Lung (tissue), 12 donors: ENCODE data around the gene LCE1E. TPM values are rescaled to one million over a fixed set of nuclear protein-coding genes. Genes with fewer than 3 reads are reported as not detected.

ENCODE experiments used
- ATAC-seq: fragments of 200-7000 bp; cut with Tn5 transposase; one replicate; pipeline ENCODE4 v1.9.1; 2020; ENCODE audit warnings: moderate number of reproducible peaks; ENCODE audit not compliant: insufficient read depth, low FRiP score
- DNase-seq, 3 donors: peaks; one replicate each; pipeline ENCODE4 v3.0.0-alpha.2; 2013 to 2017
- H3K27ac ChIP-seq, 2 donors: one replicate each; pipeline ENCODE4 v1.5.1; 2013; ENCODE audit warnings: mild to moderate bottlenecking in 2 of 2, moderate library complexity in 2 of 2, control low read depth in 1 of 2, inconsistent platforms in 1 of 2, low read depth in 1 of 2, low read length in 1 of 2
- H3K27me3 ChIP-seq, 3 donors: one replicate each; pipeline ENCODE4 v1.5.1; 2013; ENCODE audit warnings: low read length in 2 of 3; ENCODE audit not compliant: control insufficient read depth in 3 of 3, insufficient read depth in 3 of 3
- H3K36me3 ChIP-seq, 4 donors: one replicate each; pipeline ENCODE4 v1.5.1; 2013; ENCODE audit warnings: low read length in 4 of 4, mild to moderate bottlenecking in 1 of 4, moderate library complexity in 1 of 4; ENCODE audit not compliant: control insufficient read depth in 4 of 4, insufficient read depth in 4 of 4
- H3K4me1 ChIP-seq, 5 donors: one replicate each; pipeline ENCODE4 v1.5.1; 2013; ENCODE audit warnings: low read length in 5 of 5, mild to moderate bottlenecking in 2 of 5, moderate library complexity in 1 of 5; ENCODE audit not compliant: control insufficient read depth in 5 of 5, insufficient read depth in 5 of 5
- H3K4me3 ChIP-seq: one replicate; pipeline ENCODE4 v1.5.1; 2013; ENCODE audit warnings: mild to moderate bottlenecking, control low read depth, moderate library complexity
- H3K9ac ChIP-seq, 2 donors: one replicate each; pipeline ENCODE4 v1.5.1; 2013; ENCODE audit warnings: low read length in 2 of 2, control low read depth in 1 of 2; ENCODE audit not compliant: insufficient read depth in 1 of 2
- H3K9me3 ChIP-seq, 4 donors: one replicate each; pipeline ENCODE4 v1.5.1; 2013; ENCODE audit warnings: low read length in 3 of 4, mild to moderate bottlenecking in 1 of 4, moderate library complexity in 1 of 4; ENCODE audit not compliant: control insufficient read depth in 4 of 4, insufficient read depth in 3 of 4
- CTCF ChIP-seq: IDR thresholded peaks from 2 replicates; pipeline ENCODE4 v1.5.1; 2012; ENCODE audit warnings: mild to moderate bottlenecking; ENCODE audit errors: control extremely low read depth, extremely low read depth
- WGBS, 2 donors: extraction: QIAGEN DNeasy Blood & Tissue Kit; methylation state at CpG; one replicate each; pipeline ENCODE4 v1.1.7; 2013; 5-methylcytosine and 5-hydroxymethylcytosine counted together
- polyA plus RNA-seq, 2 donors: library from polyadenylated mRNA; stranded (reverse); fragments of 200-250 nt; gene quantifications; one replicate each; pipeline ENCODE4 v1.2.1, GENCODE V29; 2013
- total RNA-seq, 2 donors: library from RNA; depleted of rRNA in 1 of 2; stranded (reverse); fragments of >200 nt in 1 of 2; gene quantifications; one replicate each; pipeline ENCODE4 v1.2.1, GENCODE V29; 2014 to 2021
- donor health status: control.
- donor health status: control.
- donor health status: Bipolar disorder and iron deficiency.
- donor health status: healthy.
- donor health status: DM: yes; HTN: yes; CAD: no.

LCE1E gene
- total and polyA plus RNA-seq, 4 donors: not detected

DNA sequence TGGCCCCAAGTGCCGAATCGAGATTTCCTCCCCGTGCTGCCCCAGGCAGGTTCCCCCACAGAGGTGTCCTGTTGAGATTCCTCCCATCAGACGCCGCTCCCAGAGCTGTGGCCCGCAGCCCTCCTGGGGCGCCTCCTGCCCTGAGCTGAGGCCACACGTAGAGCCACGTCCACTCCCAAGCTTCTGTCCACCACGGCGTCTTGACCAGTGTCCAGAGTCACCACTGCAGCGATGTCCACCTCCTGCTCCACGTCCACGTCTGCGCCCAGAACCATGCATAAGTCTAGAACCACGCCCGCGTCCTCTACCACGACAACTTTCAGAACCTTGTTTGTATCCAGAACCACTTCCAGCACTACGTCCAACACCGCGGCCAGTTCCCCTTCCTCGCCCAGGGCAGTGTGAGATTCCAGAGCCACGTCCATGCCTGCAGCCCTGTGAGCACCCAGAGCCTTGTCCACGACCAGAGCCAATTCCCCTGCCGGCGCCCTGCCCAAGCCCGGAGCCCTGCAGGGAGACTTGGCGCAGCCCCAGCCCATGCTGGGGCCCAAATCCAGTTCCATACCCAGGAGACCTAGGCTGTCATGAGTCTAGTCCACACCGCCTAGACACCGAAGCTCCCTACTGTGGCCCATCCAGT is 25.4 kb upstream of the LCE1E start:
- no peak for ATAC-seq
- H3K27me3 ChIP-seq: no peaks in the 10 kb centered on the region
- 91 to 96% methylated on average over 31 of the region's 31 CpGs for WGBS, 2 donors
- H3K9ac ChIP-seq: no peak overlapping the region
- no peak for TF ChIP-seq CTCF
- H3K36me3 ChIP-seq: no peaks in the 10 kb centered on the region
- no peak overlapping the region for H3K27ac ChIP-seq
- no peaks in the 10 kb centered on the region for H3K4me1 ChIP-seq
- DNase-seq: no peak
- peaks cover 0 to 8% (median 0%) of the 10 kb centered on the region in 4 donors for H3K9me3 ChIP-seq
- no peak overlapping the region for H3K4me3 ChIP-seq

GRCh38 chr1:152761609-152762213 is 24.3 kb upstream of the LCE1E start:
- H3K27me3 ChIP-seq: no peaks in the 10 kb centered on the region
- no peak overlapping the region for H3K9ac ChIP-seq
- no peaks in the 10 kb centered on the region for H3K4me1 ChIP-seq
- DNase-seq: no peak
- H3K27ac ChIP-seq: no peak overlapping the region
- peaks cover 0 to 11% (median 0%) of the 10 kb centered on the region in 4 donors for H3K9me3 ChIP-seq
- TF ChIP-seq CTCF: no peak
- H3K36me3 ChIP-seq: no peaks in the 10 kb centered on the region
- 87 to 92% methylated on average over 3 of the region's 3 CpGs for WGBS, 2 donors
- no peak for ATAC-seq
- no peak overlapping the region for H3K4me3 ChIP-seq

DNA sequence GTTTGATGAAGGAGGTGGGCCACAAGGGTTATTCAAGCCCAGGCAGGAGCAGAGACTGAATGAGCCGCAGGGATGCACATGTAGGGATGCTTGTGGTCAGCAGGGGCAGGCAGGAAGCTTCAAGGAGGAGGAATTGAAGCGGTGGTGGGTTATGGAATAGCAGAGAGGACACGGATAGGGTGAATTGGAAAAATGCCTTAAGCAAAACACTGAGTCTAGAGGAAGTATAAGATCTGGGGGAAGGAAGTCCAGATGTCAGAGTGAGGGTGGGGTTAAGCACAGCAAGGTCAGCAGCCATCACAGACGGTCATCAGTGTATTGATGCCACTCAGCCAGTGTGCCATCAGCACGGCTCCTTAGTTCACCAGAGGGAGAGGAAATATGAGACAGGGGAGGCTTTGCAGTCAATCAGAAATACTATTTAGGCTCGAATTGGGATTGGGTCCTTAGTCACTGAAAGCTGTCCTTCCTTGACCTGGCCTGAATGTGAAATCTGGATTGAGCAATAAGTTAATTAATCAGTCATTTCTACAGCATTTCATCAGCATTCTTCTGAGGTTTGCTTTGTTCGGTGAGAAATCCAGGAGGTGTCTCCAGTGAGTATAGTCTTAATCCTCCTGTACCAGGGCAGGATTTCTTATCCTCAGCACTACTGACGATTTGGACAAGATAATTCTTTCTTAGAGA is 17.1 kb upstream of the LCE1E start:
- H3K27me3 ChIP-seq: no peaks in the 10 kb centered on the region
- 52 to 53% methylated on average over 8 of the region's 8 CpGs for WGBS, 2 donors

More for the DNA sequence above, 17.1 kb upstream of the LCE1E start:
- Histone ChIP-seq H3K27ac (no peak overlapping the region), H3K36me3 (no peaks in the 10 kb centered on the region), H3K4me3 (no peak overlapping the region), H3K9ac (no peak overlapping the region), H3K9me3 (peaks cover 0 to 4% (median 0%) of the 10 kb centered on the region in 4 donors), H3K4me1 (no peaks in the 10 kb centered on the region)
- no peak for ATAC-seq
- no peak for TF ChIP-seq CTCF
- no peak for DNase-seq
